HPDE6-E6E7 (cell line): ENCODE results near the gene ZBTB1.
"Not testable (repeated sequence)": the region's sequence is repeated elsewhere in the genome, so short reads cannot be mapped to it uniquely, and the experiment has no call there.

Experiments used
- DNase-seq: peaks from one replicate; pipeline ENCODE4 v3.0.0; 2011; ENCODE audit warnings: missing footprints; ENCODE audit errors: extremely low spot score

The ZBTB1 gene

DNA sequence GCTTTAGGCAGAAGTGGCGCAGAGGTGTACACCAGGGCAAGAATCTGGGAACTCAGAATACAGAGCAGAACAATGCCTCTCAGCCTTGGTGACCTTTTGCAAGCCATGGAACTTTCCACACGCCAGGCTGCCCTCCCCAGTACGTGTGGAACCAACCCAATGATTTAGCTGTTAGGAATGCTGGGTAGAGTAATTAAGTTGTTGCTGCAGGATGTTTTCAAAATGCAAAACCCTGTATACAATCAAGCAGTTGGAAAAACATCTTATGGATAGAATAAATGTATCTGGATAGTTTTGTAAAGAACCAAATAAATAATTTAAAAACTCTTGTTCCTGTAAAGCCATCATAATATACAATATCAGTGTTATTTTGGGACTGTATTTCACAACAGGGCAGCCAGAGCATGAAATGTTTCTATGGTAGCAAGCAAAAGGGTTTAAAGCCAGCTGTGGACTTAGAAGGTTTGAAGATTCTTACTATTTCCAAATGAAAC, 64.6 kb downstream of the ZBTB1 start:
- peak; percentile 80 for DNase-seq

DNA sequence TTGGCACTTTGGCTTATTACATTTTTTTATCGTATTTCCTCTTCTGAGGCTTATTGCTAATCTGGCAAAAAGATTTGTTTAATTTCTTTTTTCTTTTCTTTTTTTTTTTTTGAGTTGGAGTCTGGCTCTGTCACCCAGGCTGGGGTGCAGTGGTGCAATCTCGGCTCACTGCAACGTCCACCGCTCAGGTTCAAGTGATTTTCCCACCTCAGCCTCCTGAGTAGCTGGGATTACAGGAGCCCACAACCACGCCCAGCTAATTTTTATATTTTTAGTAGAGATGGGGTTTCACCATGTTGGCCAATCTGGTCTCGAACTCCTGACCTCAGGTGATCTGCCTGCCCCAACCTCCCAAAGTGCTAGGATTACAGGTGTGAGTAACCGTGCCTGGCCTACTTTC, 65.1 kb downstream of the ZBTB1 start:
- not testable (repeated sequence) for DNase-seq

DNA sequence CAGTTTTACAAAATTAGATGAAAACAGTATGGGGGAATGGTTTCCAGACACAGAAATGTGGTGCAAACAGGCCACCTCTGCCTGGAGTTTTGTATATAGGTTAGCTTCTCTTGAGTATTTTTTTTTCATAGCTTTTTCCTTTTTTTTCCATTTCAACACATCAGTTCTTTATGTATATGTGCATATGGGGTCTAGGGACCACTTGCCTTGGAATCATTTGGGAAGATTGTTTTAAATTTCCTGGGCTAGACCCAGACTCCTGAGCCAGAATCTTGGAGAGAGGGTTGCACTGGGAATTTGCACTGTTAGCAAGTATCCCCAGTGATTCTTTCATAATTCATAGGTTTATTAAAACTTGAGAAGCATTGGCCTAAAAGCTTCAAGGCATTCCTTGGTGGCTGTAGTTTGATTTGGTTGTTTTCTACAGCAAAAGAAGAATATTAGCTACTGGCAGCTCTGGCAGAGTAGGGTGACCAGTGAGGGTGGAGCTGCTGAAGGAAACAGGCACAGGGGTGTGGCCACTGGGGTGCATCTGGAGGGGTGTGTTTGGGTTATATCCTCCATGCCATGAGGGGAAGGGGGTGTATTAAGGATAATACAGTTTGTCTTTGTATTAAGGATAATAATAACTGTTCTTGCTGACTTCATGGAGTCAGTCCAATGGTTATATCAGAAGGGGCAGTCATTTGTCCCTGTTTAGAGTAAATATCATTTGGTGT, 68.0 kb downstream of the ZBTB1 start:
- no peak for DNase-seq

DNA sequence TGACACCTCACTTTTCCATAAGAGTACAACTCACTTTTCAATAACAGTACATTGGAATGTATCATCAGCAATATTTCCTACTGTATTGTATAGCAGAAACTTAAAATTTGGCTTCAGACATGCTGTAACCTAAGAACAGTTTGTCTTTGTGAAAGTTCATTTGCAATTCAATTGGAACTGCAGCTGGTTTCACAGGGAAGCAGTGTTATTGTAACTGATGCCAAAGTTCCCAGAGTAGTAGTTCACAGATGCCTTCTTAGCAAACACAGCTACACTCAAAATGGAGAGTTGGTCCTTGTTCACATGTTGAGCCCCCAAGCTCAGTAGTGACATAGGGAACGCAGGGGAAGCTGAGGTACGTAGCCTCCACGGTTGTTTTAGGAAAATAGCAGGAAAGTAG, 68.5 kb downstream of the ZBTB1 start:
- DNase-seq = no peak
